HUES48 (cell line): ENCODE results near the gene C15orf39.
"Not testable (repeated sequence)": the region's sequence is repeated elsewhere in the genome, so short reads cannot be mapped to it uniquely, and the experiment has no call there.

Experiments
- H3K27ac ChIP-seq: one replicate; pipeline ENCODE4 v1.7.0; 2013; ENCODE audit warnings: low read depth, low read length, inconsistent platforms
- H3K27me3 ChIP-seq: 2 replicates; pipeline ENCODE4 v1.6.1; 2013; ENCODE audit warnings: mild to moderate bottlenecking, low read length; ENCODE audit not compliant: control insufficient read depth, insufficient read depth
- H3K36me3 ChIP-seq: 2 replicates; pipeline ENCODE4 v1.6.1; 2013; ENCODE audit warnings: low read length; ENCODE audit not compliant: control insufficient read depth, insufficient read depth
- H3K4me1 ChIP-seq: 2 replicates; pipeline ENCODE4 v1.6.1; 2013; ENCODE audit warnings: mild to moderate bottlenecking, low read length; ENCODE audit not compliant: control insufficient read depth, insufficient read depth
- H3K4me3 ChIP-seq: 2 replicates; pipeline ENCODE4 v1.5.1; 2013; ENCODE audit warnings: mild to moderate bottlenecking, low read depth, low read length
- H3K9ac ChIP-seq: 2 replicates; pipeline ENCODE4 v1.6.1; 2013; ENCODE audit warnings: mild to moderate bottlenecking, low read depth, low read length, moderate library complexity
- H3K9me3 ChIP-seq: 2 replicates; pipeline ENCODE4 v1.6.1; 2013; ENCODE audit warnings: low read length; ENCODE audit not compliant: control insufficient read depth, insufficient read depth

The C15orf39 gene

GRCh38 chr15:75258034-75258433 is 56.4 kb downstream of the C15orf39 start, which contains the start of gene GOLGA6C:
TSS of gene GOLGA6C (plus strand) at chr15:75258334. CDS start at chr15:75258599, 265 bp downstream.
- not testable (repeated sequence) for H3K27me3 ChIP-seq, H3K36me3 ChIP-seq, H3K9ac ChIP-seq, H3K4me3 ChIP-seq, H3K4me1 ChIP-seq, H3K9me3 ChIP-seq, H3K27ac ChIP-seq

- H3K4me1 ChIP-seq, H3K9me3 ChIP-seq, H3K27me3 ChIP-seq, H3K9ac ChIP-seq, H3K27ac ChIP-seq, H3K4me3 ChIP-seq, H3K36me3 ChIP-seq: not testable (repeated sequence)
Observed at GRCh38 chr15:75258620-75259343, 57.1 kb downstream of the C15orf39 start.

GRCh38 chr15:75259873-75260272 is 58.2 kb downstream of the C15orf39 start:
- not testable (repeated sequence) for H3K27me3 ChIP-seq, H3K36me3 ChIP-seq, H3K9me3 ChIP-seq, H3K4me1 ChIP-seq, H3K27ac ChIP-seq, H3K4me3 ChIP-seq, H3K9ac ChIP-seq
